ENCODE results near the gene SMIM35. TPM values are rescaled to one million over a fixed set of nuclear protein-coding genes. Genes with fewer than 3 reads are reported as not detected.

Gene SMIM35
- total RNA-seq, 1 experiment from 2014 or later = not detected

- CTCF ChIA-PET = interaction anchor here (1.4 kb wide), 1 partner anchor 46 kb away, joined by 3 read pairs; no protein-coding TSS in a partner anchor
Observed at GRCh38 chr11:117992620-117993019, 94.1 kb downstream of the SMIM35 start.

GRCh38 chr11:117992136-117992535 lies 94.6 kb downstream of the SMIM35 start:
- H3K27ac Mint-ChIP-seq = no peak overlapping the region
- POLR2A ChIA-PET = no interaction called here
- 0 out of 2 replicates have a peak, but pooled peaks cover 4% of the 10 kb centered on the region for H3K4me1 Mint-ChIP-seq
- ATAC-seq = no peak
- CTCF ChIA-PET = interaction anchor here (1.4 kb wide), 1 partner anchor 45 kb away, joined by 3 read pairs; no protein-coding TSS in a partner anchor
- peaks cover 24% of the 10 kb centered on the region for H3K27me3 Mint-ChIP-seq (ENCODE audit: low read depth)
- no peak for DNase-seq (ENCODE audit: low spot score)
- no peaks in the 10 kb centered on the region for H3K36me3 Mint-ChIP-seq
- no peaks in the 10 kb centered on the region for H3K9me3 Mint-ChIP-seq
- no peak overlapping the region for H3K4me3 Mint-ChIP-seq
- TF ChIP-seq MYBL2 (CRISPR knock-in tag; IDR thresholded peaks at IDR 0.05) (no peak), GRHL2 (CRISPR knock-in tag; IDR thresholded peaks at IDR 0.05; ENCODE audit: insufficient replicate concordance, severe bottlenecking) (no peak), GABPB1 (CRISPR knock-in tag; IDR thresholded peaks at IDR 0.05) (no peak), ZNF425 (CRISPR knock-in tag; conservative IDR thresholded peaks at IDR 0.05) (no peak), KAT7 (CRISPR knock-in tag; IDR thresholded peaks at IDR 0.05; ENCODE audit: borderline replicate concordance) (no peak), ARID4B (CRISPR knock-in tag; IDR thresholded peaks at IDR 0.05; ENCODE audit: borderline replicate concordance) (no peak), ZSCAN18 (CRISPR knock-in tag; IDR thresholded peaks at IDR 0.05) (no peak), CTCF (IDR thresholded peaks at IDR 0.05) (no peak), USF2 (CRISPR knock-in tag; IDR thresholded peaks at IDR 0.05) (no peak), EMX1 (CRISPR knock-in tag; IDR thresholded peaks at IDR 0.05) (no peak), ZNF232 (CRISPR knock-in tag; IDR thresholded peaks at IDR 0.05) (no peak), ZNF263 (CRISPR knock-in tag; IDR thresholded peaks at IDR 0.05; ENCODE audit: low read depth) (no peak), SMAD4 (CRISPR knock-in tag; IDR thresholded peaks at IDR 0.05) (no peak), FOXK1 (CRISPR knock-in tag; IDR thresholded peaks at IDR 0.05) (no peak)

More at GRCh38 chr11:117992620-117993019, 94.1 kb downstream of the SMIM35 start:
- Mint-ChIP-seq H3K9me3 (no peaks in the 10 kb centered on the region), H3K4me1 (0 out of 2 replicates have a peak, but pooled peaks cover 4% of the 10 kb centered on the region), H3K4me3 (no peak overlapping the region), H3K36me3 (no peaks in the 10 kb centered on the region), H3K27me3 (ENCODE audit: low read depth) (peaks cover 19% of the 10 kb centered on the region), H3K27ac (no peak overlapping the region)
- ATAC-seq (no peak), DNase-seq (ENCODE audit: low spot score) (no peak)
- POLR2A ChIA-PET = no interaction called here
- TF ChIP-seq MXD4 (CRISPR knock-in tag; IDR thresholded peaks at IDR 0.05; ENCODE audit: borderline replicate concordance) = no peak
- no peak for TF ChIP-seq AFF4 (CRISPR knock-in tag; IDR thresholded peaks at IDR 0.05; ENCODE audit: borderline replicate concordance)
- TF ChIP-seq CREB1 (CRISPR knock-in tag; IDR thresholded peaks at IDR 0.05) = no peak
